ENCODE data around the gene RAD51D.
"Not testable (repeated sequence)": the region's sequence is repeated elsewhere in the genome, so short reads cannot be mapped to it uniquely, and the experiment has no call there.

RAD51D gene

GRCh38 chr17:35119370-35120165 is at the start of gene RAD51D:
Gene RAD51D (minus strand): TSS chr17:35119860. CDS start chr17:35119613, 247 bp downstream.
- peak; percentile 78 for FAIRE-seq

GRCh38 chr17:35167666-35168065 is 48.0 kb upstream of the RAD51D start:
- DNase-seq (ENCODE audit: extremely low spot score, insufficient read length, low read depth) = no peak
- FAIRE-seq = no peak

More at GRCh38 chr17:35119370-35120165, at the start of gene RAD51D:
- peak; percentile 81 for DNase-seq (ENCODE audit: extremely low spot score, insufficient read length, low read depth)

- DNase-seq (ENCODE audit: extremely low spot score, insufficient read length, low read depth) = no peak
- no peak for FAIRE-seq
These were observed 47.4 kb upstream of the RAD51D start for GRCh38 chr17:35167046-35167445.

DNA sequence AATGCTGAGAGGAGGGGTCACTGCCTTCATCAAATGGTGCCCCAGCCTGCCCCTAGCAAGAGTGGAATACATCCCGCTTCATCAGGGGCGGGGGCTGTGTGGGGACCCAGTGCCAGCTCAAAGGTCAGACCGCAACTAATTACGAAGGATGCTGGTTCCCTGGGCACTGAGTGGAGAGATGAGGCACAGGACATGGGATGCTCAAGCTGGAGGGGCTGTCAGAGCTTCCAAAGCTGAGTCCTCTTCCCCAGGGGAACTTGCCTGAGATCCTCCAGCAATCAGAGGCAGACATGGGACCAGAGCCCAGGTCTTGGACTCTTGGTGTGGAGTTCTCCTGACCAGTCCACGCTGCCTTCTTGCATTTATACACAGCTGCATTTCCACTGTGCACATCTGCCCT is 46.9 kb upstream of the RAD51D start:
- FAIRE-seq = no peak

GRCh38 chr17:35164716-35165115 is 45.1 kb upstream of the RAD51D start:
- no peak for FAIRE-seq
- DNase-seq (ENCODE audit: extremely low spot score, insufficient read length, low read depth) = no peak

More for the DNA sequence above, 46.9 kb upstream of the RAD51D start:
- DNase-seq (ENCODE audit: extremely low spot score, insufficient read length, low read depth) = no peak

GRCh38 chr17:35163886-35164285 is 44.2 kb upstream of the RAD51D start:
- no peak for FAIRE-seq
- no peak for DNase-seq (ENCODE audit: extremely low spot score, insufficient read length, low read depth)

DNA sequence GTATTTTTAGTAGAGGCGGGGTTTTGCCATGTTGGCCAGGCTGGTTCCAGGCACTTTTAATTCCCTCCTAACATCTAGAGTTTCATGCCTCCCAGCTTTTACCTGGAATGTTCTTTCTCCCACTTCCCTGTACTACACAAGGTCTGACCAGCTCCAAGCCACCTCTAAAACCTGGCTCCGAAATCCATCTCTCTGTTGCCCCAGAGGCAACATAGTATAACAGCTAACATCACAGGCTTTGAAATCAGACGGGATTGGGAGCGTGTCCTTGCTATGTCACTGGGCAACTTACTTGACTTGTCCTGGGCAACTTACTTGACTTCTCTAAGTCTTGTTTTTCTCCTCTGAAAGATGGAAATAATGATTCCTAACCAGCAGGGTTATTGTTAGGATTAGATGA is 43.1 kb upstream of the RAD51D start:
- DNase-seq (ENCODE audit: extremely low spot score, insufficient read length, low read depth) (no peak), FAIRE-seq (no peak)

GRCh38 chr17:35161281-35161761 is 41.7 kb upstream of the RAD51D start:
- FAIRE-seq = no peak
- no peak for DNase-seq (ENCODE audit: extremely low spot score, insufficient read length, low read depth)

DNA sequence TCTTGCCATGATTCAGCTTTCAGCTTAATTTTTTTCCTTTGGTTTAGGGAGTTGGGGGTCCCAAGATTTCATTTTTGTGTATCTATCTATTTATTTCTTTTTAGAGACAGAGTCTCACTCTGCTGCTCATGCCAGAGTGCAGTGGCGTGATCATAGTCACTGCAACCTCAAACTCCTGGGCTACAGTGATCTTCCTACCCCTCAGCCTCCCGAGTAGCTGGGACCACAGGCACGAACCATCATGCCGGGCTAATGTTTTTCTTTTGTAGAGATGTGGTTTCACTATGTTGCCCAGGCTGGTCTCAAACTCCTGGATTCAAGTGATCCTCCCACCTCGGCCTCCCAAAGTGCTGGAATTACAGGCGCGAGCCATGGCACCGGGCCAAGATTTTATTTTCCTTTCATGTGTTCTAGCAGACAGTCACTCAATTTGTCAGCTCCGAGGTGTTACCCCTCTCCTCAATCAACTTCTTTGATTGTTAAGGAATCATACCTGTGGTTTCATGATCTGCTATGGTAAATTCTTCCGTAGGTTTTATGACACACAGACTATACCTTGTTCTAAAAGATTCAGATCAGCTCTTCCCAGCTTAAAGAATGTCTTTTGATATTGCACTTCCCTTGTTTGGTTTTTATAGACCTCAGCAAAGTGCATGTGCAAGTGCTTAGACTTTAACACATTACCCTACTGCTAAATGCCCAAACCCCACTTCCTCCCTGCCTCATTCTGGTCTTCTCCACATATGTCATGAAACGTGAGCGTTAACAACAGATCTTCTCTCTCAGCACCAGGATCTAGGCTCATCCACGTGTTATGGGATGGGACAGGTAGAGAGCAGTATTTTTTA is 40.9 kb upstream of the RAD51D start:
- no peak for DNase-seq (ENCODE audit: extremely low spot score, insufficient read length, low read depth)
- FAIRE-seq = no peak

DNA sequence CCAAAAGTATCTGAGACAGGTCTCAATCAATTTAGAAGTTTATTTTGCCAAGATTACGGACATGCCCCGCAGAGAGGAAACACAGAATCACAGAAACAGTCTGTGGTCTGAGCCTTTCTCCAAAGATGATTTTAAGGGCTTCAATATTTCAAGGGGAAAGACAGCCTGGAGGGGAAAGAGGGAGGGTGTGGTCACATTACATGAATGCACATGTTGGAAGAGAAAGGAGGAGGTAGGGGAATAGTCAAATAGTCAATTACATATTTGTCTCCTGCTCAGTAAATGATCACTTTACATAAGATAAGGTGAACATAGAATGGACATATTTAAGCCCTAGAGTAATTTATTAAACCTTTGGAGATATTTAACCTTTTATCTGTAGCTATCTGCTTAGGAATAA is 40.3 kb upstream of the RAD51D start:
- FAIRE-seq = no peak

GRCh38 chr17:35155246-35155645 is 35.6 kb upstream of the RAD51D start:
- FAIRE-seq (no peak), DNase-seq (ENCODE audit: extremely low spot score, insufficient read length, low read depth) (no peak)

More for the DNA sequence above, 40.3 kb upstream of the RAD51D start:
- DNase-seq (ENCODE audit: extremely low spot score, insufficient read length, low read depth) = no peak

DNA sequence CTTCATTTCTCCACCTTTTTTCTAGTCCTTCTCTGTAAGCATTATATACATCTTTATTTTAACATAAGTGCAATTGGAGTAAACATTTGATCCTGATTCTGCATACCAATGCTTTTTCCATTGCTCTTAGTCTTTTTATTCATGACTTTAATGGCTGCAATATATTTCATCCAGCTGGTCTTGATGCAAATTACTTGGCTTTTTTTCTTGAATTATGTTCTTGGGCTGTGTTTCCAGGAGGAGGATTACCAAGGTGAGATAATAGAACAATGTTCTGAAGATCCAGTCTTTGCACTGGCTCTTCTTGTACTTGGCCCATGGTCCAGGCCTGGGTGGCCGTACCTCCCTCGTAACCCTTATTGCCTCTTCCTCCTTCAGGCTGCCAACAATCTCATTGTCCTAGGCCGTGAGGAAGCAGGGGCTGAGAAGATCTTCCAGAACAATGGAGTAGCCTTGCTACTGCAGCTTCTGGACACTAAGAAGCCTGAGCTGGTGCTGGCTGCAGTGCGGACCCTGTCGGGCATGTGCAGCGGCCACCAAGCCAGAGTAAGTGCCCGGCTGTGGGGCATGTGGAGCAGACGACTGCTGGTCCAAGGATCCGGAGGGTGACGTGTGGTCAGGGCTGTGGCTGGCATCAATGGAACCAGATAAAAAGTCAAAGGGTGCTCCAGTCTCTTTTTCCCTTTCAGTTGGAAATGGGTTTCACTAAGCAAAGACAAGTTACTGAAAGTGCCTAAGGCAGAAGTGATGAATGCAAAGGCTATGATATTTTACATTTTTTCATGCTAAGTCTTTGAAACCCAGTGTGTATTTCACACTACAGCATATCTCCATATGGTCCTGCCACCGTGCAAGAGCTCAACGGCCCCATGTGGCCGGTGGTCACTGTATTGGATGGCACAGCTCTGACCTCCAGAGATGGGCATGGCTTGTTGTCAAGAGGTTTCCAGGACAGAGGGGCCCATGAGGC is 34.8 kb upstream of the RAD51D start:
- no peak for DNase-seq (ENCODE audit: extremely low spot score, insufficient read length, low read depth)
- no peak for FAIRE-seq

GRCh38 chr17:35152421-35153140 is 32.9 kb upstream of the RAD51D start:
- FAIRE-seq (no peak), DNase-seq (ENCODE audit: extremely low spot score, insufficient read length, low read depth) (no peak)

DNA sequence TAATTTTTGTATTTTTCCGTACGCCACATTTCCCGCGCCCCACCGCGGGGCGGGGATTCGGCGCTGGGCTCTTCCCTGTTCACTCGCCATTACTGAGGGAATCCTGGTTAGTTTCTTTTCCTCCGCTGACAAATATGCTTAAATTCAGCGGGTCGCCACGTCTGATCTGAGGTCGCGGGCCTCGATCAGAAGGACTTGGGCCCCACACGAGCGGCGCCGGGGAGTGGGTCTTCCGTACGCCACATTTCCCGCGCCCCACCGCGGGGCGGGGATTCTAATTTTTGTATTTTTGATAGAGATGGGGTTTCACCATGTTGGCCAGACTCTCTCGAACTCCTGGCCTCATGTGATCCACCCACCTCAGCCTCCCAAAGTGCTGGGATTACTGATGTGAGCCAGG is 31.4 kb upstream of the RAD51D start:
- DNase-seq (ENCODE audit: extremely low spot score, insufficient read length, low read depth); FAIRE-seq: not testable (repeated sequence)

DNA sequence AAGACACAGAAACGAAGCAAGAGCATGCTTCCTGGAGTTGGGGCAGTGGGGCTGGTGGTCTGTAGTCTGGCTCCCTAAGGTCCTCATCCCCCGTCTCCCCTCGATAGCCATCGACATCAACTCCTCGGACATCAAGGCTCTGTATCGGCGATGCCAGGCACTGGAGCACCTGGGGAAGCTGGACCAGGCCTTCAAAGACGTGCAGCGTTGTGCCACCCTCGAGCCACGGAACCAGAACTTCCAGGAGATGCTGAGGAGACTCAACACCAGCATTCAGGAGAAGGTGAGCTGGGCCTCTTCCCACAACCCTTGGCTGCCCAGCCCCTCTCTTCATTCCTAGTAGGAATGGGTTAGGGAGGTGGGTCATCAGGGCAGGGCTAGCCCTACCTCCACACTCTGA is 30.3 kb upstream of the RAD51D start:
- no peak for FAIRE-seq
- DNase-seq (ENCODE audit: extremely low spot score, insufficient read length, low read depth) = no peak

- DNase-seq (ENCODE audit: extremely low spot score, insufficient read length, low read depth) (no peak), FAIRE-seq (no peak)
These were observed 28.5 kb upstream of the RAD51D start for GRCh38 chr17:35148144-35148543.

GRCh38 chr17:35147375-35147905 is 27.8 kb upstream of the RAD51D start, which contains the start of gene UNC45B:
Gene UNC45B (plus strand): TSS chr17:35147817. CDS start chr17:35148264, 447 bp downstream.
- no peak for DNase-seq (ENCODE audit: extremely low spot score, insufficient read length, low read depth)
- no peak for FAIRE-seq

GRCh38 chr17:35146214-35146833 is 26.7 kb upstream of the RAD51D start:
- DNase-seq (ENCODE audit: extremely low spot score, insufficient read length, low read depth) (no peak), FAIRE-seq (no peak)

Data from GM18507 (cell line).